ENCODE data around the gene SHMT2.
A peak's percentile ranks its signal among the peaks of the same experiment; 100 is the strongest.
"Not testable (repeated sequence)": the region's sequence is repeated elsewhere in the genome, so short reads cannot be mapped to it uniquely, and the experiment has no call there.

The SHMT2 gene

GRCh38 chr12:57276935-57277563 is 47.5 kb downstream of the SHMT2 start:
- H3K4me3 ChIP-seq (ENCODE audit: low read depth, low read length), result no peak overlapping the region
- peak; percentile 20 for TF ChIP-seq CTCF (IDR thresholded peaks at IDR 0.05; ENCODE audit: insufficient read depth, low read length, missing control alignments)
- CTCF ChIA-PET, result interaction anchor here (0.9 to 4.1 kb wide), 18 partner anchors 9 to 185 kb away, joined by 3 to 52 read pairs (median 6); partner anchors contain the start of gene INHBE
- POLR2A ChIA-PET, result interaction anchor here (0.6 kb wide), 1 partner anchor 64 kb away, joined by 3 read pairs; no protein-coding TSS in a partner anchor
- DNase-seq (ENCODE audit: low read depth, low spot score), result no peak

GRCh38 chr12:57278465-57279381 is 49.2 kb downstream of the SHMT2 start:
- no peak overlapping the region for H3K4me3 ChIP-seq (ENCODE audit: low read depth, low read length)
- no peak for TF ChIP-seq CTCF (IDR thresholded peaks at IDR 0.05; ENCODE audit: insufficient read depth, low read length, missing control alignments)
- CTCF ChIA-PET, result interaction anchor here (1.3 to 4.1 kb wide), 9 partner anchors 9 to 184 kb away, joined by 3 to 52 read pairs (median 7); partner anchors contain the start of gene INHBE
- POLR2A ChIA-PET, result interaction anchor here (0.7 kb wide), 1 partner anchor 332 kb away, joined by 3 read pairs; the partner anchor contains the start of gene ARHGEF25
- no peak for DNase-seq (ENCODE audit: low read depth, low spot score)

GRCh38 chr12:57280211-57281062 is 50.9 kb downstream of the SHMT2 start:
- POLR2A ChIA-PET, result interaction anchor here (0.7 kb wide), 1 partner anchor 9 kb away, joined by 4 read pairs; no protein-coding TSS in a partner anchor
- CTCF ChIA-PET, result interaction anchor here (1.1 to 2.1 kb wide), 9 partner anchors 15 to 175 kb away, joined by 3 to 7 read pairs (median 4); no protein-coding TSS in a partner anchor
- DNase-seq (ENCODE audit: low read depth, low spot score), result peak; percentile 79
- no peak for TF ChIP-seq CTCF (IDR thresholded peaks at IDR 0.05; ENCODE audit: insufficient read depth, low read length, missing control alignments)
- H3K4me3 ChIP-seq (ENCODE audit: low read depth, low read length), result no peak overlapping the region

GRCh38 chr12:57282073-57282472 is 52.6 kb downstream of the SHMT2 start:
- POLR2A ChIA-PET, result interaction anchor here (0.7 kb wide), 1 partner anchor 679 kb away, joined by 3 read pairs; no protein-coding TSS in a partner anchor
- CTCF ChIA-PET, result interaction anchor here (0.9 to 2.6 kb wide), 9 partner anchors 9 to 176 kb away, joined by 3 to 13 read pairs (median 3); no protein-coding TSS in a partner anchor
- DNase-seq (ENCODE audit: low read depth, low spot score); H3K4me3 ChIP-seq (ENCODE audit: low read depth, low read length): not testable (repeated sequence)

Measured in AG04449 (cell line).